H1 (cell line): Measurements from ENCODE around the gene ARHGEF18.

Source experiments
- ATF2 ChIP-seq: IDR thresholded peaks from 2 replicates; pipeline ENCODE4 v1.6.1; 2012; ENCODE audit warnings: low read length, inconsistent platforms
- CEBPB ChIP-seq: IDR thresholded peaks from 2 replicates; pipeline ENCODE4 v1.6.1; 2012; ENCODE audit warnings: low read depth, low read length
- CHD2 ChIP-seq: IDR thresholded peaks from 2 replicates; pipeline ENCODE4 v1.6.1; 2012; ENCODE audit warnings: low read length, improper control_type of control experiment
- EGR1 ChIP-seq: IDR thresholded peaks from 2 replicates; pipeline ENCODE4 v1.6.1; 2011; ENCODE audit warnings: low read depth, low read length, borderline replicate concordance
- EZH2 ChIP-seq: fragments of 200-600 bp; sonication (generic); IDR thresholded peaks from 2 replicates; pipeline ENCODE4 v1.7.1; 2012; ENCODE audit warnings: low read depth, mild to moderate bottlenecking, moderate library complexity, low read length, inconsistent platforms; ENCODE audit not compliant: severe bottlenecking
- FOSL1 ChIP-seq: IDR thresholded peaks from 2 replicates; pipeline ENCODE4 v1.6.1; 2011; ENCODE audit warnings: mild to moderate bottlenecking, low read depth, low read length, moderate library complexity; ENCODE audit not compliant: insufficient read depth
- POLR2A ChIP-seq, 2 experiments: IDR thresholded peaks; 1 replicate in 1 of 2; 2 replicates in 1 of 2; pipeline ENCODE4 v1.6.1; 2011; ENCODE audit warnings: low read depth in 2 of 2, low read length in 2 of 2, mild to moderate bottlenecking in 2 of 2; ENCODE audit errors: control extremely low read depth in 1 of 2
- POLR2AphosphoS5 ChIP-seq: IDR thresholded peaks from 2 replicates; pipeline ENCODE4 v1.6.1; 2011; ENCODE audit warnings: low read depth, low read length
- RAD21 ChIP-seq, 2 experiments: IDR thresholded peaks in 1 of 2; conservative IDR thresholded peaks in 1 of 2; 2 replicates each; pipeline ENCODE4 v1.6.1; 2011; ENCODE audit warnings: low read depth in 2 of 2, low read length in 2 of 2, improper control_type of control experiment in 1 of 2, inconsistent platforms in 1 of 2, mild to moderate bottlenecking in 1 of 2, moderate library complexity in 1 of 2
- SIRT6 ChIP-seq: IDR thresholded peaks from one replicate; pipeline ENCODE4 v1.7.1; 2012; ENCODE audit warnings: low read length, inconsistent platforms
- TF ChIP-seq, protein P1 (sequence below), 3 experiments: IDR thresholded peaks; 1 replicate in 2 of 3; 2 replicates in 1 of 3; pipeline versions ENCODE4 v1.5.1 to v1.6.1; 2011; ENCODE audit warnings: low read length in 3 of 3, mild to moderate bottlenecking in 3 of 3, inconsistent platforms in 2 of 3, low read depth in 1 of 3, moderate library complexity in 1 of 3; ENCODE audit not compliant: insufficient read depth in 1 of 3; ENCODE audit errors: control extremely low read depth in 1 of 3

GRCh38 chr19:7381073-7381390 is 32.3 kb downstream of the ARHGEF18 start:
- TF ChIP-seq POLR2A (IDR thresholded peaks at IDR 0.05; ENCODE audit: control extremely low read depth in 1 of 2, low read depth in 2 of 2, low read length in 2 of 2), result no peak
- no peak for TF ChIP-seq EZH2
- no peak for TF ChIP-seq EGR1
- TF ChIP-seq CHD2, result no peak
- no peak for TF ChIP-seq FOSL1
- TF ChIP-seq, protein P1, sequence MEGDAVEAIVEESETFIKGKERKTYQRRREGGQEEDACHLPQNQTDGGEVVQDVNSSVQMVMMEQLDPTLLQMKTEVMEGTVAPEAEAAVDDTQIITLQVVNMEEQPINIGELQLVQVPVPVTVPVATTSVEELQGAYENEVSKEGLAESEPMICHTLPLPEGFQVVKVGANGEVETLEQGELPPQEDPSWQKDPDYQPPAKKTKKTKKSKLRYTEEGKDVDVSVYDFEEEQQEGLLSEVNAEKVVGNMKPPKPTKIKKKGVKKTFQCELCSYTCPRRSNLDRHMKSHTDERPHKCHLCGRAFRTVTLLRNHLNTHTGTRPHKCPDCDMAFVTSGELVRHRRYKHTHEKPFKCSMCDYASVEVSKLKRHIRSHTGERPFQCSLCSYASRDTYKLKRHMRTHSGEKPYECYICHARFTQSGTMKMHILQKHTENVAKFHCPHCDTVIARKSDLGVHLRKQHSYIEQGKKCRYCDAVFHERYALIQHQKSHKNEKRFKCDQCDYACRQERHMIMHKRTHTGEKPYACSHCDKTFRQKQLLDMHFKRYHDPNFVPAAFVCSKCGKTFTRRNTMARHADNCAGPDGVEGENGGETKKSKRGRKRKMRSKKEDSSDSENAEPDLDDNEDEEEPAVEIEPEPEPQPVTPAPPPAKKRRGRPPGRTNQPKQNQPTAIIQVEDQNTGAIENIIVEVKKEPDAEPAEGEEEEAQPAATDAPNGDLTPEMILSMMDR (IDR thresholded peaks at IDR 0.05; ENCODE audit: control extremely low read depth in 1 of 3, insufficient read depth in 1 of 3, low read depth in 1 of 3, low read length in 3 of 3), result no peak
- no peak for TF ChIP-seq POLR2AphosphoS5
- TF ChIP-seq RAD21 (IDR thresholded peaks at IDR 0.05 in 1 of 2, conservative IDR thresholded peaks at IDR 0.05 in 1 of 2; ENCODE audit: low read depth in 2 of 2, low read length in 2 of 2), result no peak
- TF ChIP-seq CEBPB, result no peak
- TF ChIP-seq ATF2, result no peak
- TF ChIP-seq SIRT6, result no peak
